Dermis microvascular lymphatic vessel endothelial cell (primary cell): ENCODE results near the gene CDH23. TPM values are rescaled to one million over a fixed set of nuclear protein-coding genes. Genes with fewer than 3 reads are reported as not detected.

Experiments
- DNase-seq, 2 donors: peaks; one replicate each; pipeline versions ENCODE4 v3.0.0 to v3.0.0-alpha.2; 2010; ENCODE audit warnings: low read depth in 2 of 2
- total RNA-seq: library from RNA; depleted of rRNA; stranded (reverse); fragments of >200 nt; gene quantifications from 2 replicates; pipeline ENCODE4 v1.2.1, GENCODE V29; 2014

The CDH23 gene
- total RNA-seq, 1 donor from 2014 or later: under 0.01 TPM

GRCh38 chr10:71513540-71513853, 116.8 kb downstream of the CDH23 start:
- DNase-seq: no peak

- no peak for DNase-seq
These were observed 117.2 kb downstream of the CDH23 start for GRCh38 chr10:71513936-71514335.

- DNase-seq: no peak
These were observed 118.9 kb downstream of the CDH23 start for GRCh38 chr10:71515531-71516172.

- DNase-seq: no peak
These were observed 120.2 kb downstream of the CDH23 start for GRCh38 chr10:71516890-71517289.

GRCh38 chr10:71517298-71518169, 120.8 kb downstream of the CDH23 start:
- DNase-seq: no peak

- peak; percentile 40 to 57 for DNase-seq
These were observed 123.3 kb downstream of the CDH23 start for GRCh38 chr10:71520042-71520441.

DNA sequence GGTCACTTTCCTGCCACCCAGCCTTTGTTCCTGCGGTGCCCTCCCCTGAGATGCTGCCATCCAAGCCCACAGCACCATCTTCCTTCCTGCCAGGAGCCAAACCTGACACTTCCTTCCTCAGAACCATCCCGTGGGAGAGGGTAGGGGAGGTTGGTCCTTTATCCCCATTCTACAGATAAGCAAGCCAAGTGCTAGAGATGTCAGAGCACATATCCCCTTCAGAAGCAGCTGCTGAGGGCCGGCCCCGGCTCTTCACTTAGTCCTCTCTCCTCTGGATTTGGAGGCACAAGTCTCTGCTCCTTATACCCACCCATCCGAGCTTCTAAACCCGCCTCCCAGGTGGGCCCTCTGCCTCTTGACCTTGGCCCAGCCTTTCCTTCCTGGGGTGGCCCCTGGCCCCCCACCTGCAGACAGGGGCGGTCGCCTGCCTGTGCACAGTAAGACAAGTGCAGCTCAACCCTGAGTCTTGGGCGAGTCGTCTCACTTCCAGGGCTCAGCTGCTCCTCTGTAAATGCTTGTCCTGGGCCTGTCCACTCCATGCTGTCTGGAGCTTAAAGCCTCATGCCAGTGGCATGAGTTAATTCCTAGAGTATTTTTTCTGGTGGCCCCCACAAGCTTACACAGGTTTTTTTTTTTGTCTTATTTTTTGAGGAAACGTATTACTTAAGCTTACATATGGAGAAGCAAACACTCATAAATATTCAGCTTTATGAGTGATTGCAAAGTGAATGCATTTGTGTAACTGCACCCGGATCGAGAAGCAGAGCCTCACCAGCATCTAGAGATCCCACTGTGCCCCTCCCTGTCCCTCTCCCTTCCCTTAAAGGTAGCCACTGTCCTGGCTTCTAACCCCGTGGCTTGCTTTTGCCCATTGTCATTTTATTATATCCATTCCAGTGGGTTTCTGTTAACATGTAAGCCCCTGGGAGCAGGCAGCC, 125.1 kb downstream of the CDH23 start:
- no peak for DNase-seq

GRCh38 chr10:71522442-71523144, 125.9 kb downstream of the CDH23 start:
- DNase-seq: no peak

GRCh38 chr10:71523756-71524155, 127.0 kb downstream of the CDH23 start:
- DNase-seq: no peak

DNA sequence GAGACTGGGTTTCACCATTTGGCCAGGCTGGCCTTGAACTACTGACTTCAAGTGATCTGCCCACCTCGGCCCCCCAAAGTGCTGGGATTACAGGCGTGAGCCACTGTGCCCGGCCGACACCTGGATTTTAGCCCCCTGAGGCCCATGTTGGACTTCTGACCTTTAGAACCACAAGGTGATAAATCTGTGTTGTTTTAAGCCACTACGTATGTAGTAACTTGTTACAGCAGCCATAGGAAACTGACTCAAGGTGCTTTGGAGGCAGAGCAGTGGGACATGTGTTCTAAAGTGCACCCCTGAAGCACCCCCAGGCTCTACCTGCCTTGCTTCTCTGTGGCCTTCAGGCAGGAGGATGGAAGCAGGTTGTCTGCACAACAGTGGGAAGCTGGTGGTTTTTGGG, 128.4 kb downstream of the CDH23 start:
- no peak for DNase-seq

- DNase-seq: no peak
These were observed 129.0 kb downstream of the CDH23 start for GRCh38 chr10:71525721-71526120.

DNA sequence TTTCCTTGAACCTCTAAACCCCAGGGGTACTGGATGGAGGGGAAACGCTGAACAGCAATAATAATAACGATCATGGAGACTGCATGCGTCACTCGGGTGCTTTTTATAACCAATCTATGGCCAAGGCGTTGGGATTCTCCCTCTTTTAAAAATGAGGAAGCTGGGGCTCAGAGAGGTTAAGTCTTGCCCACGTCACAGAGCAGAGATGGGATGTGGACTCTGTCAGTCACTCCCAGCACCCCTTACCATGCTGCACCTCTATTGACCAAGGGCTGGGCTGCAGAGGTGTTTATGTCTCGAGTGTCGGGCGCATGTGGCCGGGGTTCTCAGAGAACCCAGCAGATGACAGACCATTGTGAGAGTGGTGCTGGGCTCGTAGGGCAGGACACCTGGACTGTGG, 129.9 kb downstream of the CDH23 start:
- no peak for DNase-seq

DNA sequence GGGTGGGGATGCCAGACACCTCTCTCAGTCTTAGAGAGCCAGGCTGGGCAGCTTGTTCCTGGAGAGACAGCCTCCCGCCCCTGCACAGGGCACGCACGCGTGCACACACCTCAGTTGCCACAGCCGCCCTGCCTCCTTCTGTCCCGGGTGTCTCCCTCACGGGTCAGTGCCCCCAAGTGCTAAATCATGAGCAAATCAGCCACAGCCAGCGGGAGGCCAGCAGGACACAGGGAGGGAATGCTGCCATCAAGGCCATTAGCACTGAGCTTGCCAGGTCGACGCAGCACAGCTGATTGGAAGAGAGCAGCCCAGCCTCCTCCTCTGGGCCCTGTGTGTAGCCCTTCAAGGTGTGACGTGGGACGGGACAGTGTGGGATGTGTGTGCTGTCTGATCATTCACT, 130.4 kb downstream of the CDH23 start:
- DNase-seq: no peak

DNA sequence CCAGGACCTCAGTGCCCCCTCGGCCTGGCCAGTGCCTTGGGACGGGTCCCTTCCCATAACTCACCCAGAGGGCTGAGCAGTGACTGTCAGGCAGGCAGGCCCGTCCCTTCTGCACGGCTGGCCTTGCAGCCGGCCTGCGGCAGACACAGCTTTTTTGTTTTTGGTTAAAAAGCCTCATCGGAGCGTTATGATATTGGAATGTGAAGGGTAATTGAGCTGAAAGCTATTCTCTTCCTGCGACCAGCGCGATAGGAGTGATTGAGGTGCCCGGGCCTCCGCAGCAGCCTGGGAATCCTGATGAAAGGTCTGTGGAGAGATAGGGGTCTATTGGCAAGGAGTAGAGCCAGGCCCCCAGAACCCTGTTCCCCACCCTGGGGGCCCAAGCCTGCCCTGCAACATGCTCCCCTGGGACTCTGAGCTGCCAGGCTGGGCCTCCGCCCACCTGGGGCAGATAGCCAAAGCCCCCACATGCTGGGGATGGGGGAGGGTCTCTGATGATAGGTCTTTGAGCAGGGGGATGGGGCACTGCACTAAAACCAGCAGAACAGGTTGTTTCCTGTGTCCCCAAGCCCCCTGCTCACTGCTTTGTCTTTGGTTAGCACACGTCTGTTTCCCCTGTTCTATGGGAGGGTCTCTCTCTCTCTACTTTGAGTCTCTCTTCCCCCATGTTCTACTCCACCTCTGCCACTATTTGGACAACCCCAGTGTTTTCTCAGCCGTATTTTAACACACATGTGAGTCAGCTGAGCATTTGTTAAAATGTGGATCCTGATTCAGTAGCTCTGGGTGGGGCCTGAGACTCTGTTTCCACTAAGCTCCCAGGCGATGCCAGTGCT, 131.9 kb downstream of the CDH23 start:
- no peak for DNase-seq

GRCh38 chr10:71529207-71529827, 132.6 kb downstream of the CDH23 start:
- DNase-seq: no peak

DNA sequence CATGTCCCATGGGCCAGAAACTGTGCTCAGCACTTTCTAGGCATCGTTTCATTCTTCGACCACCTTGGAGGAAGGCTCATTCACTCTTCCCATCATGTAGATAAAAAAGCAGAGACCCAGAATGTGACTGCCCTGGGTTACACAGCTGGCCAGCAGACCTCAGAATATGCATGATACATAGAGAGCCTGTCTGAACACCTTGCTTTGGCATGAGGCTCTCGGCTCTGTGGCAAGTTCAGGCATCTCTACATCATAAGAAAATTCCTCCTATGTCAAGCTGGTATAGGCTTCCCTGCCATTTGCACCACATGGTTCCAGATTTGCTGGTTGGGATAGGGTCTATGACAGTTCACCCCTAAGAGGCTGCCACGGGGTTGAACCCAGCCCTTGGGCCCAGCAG, 134.1 kb downstream of the CDH23 start:
- no peak for DNase-seq

DNA sequence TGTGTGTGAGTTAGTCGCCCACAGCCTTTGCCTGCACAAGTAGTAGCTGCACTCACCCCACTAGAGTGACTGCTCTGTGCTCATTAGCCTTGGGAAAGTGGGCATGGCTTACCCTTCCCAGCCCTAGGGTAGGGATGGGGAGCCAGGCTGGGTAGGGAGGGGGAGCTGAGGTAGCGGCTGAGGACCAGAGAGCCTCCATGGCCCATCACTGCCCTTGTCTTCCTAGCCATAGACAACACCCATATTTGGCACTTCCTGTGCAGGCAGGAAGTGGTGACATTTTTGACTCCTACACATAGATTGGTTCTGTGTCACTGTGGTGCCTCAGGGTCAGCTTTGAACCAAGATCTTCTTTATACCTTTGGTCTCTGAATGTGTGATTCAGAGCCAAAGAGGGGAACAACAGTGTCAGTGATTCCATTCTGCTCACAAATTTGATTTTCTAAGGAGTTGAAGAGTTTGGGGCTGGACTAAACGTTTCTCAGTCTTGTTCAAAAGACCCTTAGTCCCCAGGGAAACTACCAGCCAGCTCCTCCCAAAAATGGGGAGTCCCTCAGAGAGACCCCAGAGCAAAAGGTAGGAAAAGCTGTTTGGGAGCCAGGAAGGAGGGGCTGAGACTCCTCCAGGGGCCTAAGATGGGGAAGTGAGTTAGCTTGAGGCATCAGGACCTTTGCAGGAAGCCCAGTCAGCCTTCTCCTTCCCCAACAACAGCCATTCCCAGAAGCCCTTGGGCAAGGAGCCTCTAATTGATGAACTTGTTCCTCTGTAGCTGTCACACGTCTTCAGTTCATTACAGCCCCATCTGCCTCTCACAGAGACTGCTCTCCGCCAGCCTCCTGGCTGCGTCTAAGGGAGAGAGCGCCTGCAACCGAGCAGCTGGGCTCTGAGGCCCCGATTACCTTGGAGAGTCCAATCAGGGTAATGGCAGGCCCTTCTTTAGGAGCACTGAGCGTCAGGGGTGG, 135.0 kb downstream of the CDH23 start:
- no peak for DNase-seq

- no peak for DNase-seq
These were observed 136.2 kb downstream of the CDH23 start for GRCh38 chr10:71532878-71533277.

GRCh38 chr10:71533936-71534335, 137.2 kb downstream of the CDH23 start:
- DNase-seq: no peak
